SU-DHL-6 (cell line): ENCODE data around the gene NPHP4.
"Not testable (repeated sequence)": the region's sequence is repeated elsewhere in the genome, so short reads cannot be mapped to it uniquely, and the experiment has no call there.

Source experiments
- H2AFZ ChIP-seq: fragments of 200-600 bp; sonication (generic); 2 replicates; pipeline ENCODE4 v1.6.1; 2014; ENCODE audit warnings: low read depth, mild to moderate bottlenecking, moderate library complexity, mixed read lengths, antibody characterized with exemption, low read length; ENCODE audit not compliant: severe bottlenecking
- H3F3A ChIP-seq: fragments of 200-600 bp; shearing (Covaris generic); 2 replicates; pipeline ENCODE4 v1.6.0; 2016; ENCODE audit warnings: antibody characterized with exemption, mild to moderate bottlenecking; ENCODE audit not compliant: insufficient read depth
- H3K27ac ChIP-seq: fragments of 200-600 bp; sonication (generic); 2 replicates; pipeline ENCODE4 v1.5.1; 2016; ENCODE audit warnings: low read depth, mild to moderate bottlenecking, low read length, moderate library complexity, mixed read lengths
- H3K27me3 ChIP-seq: fragments of 200-600 bp; sonication (generic), shearing (Covaris generic); 2 replicates; pipeline ENCODE4 v1.6.0; 2014; ENCODE audit warnings: mild to moderate bottlenecking, low read length
- H3K36me3 ChIP-seq: fragments of 200-600 bp; sonication (generic); 2 replicates; pipeline ENCODE4 v1.6.1; 2014; ENCODE audit warnings: mild to moderate bottlenecking, low read length, mixed read lengths
- H3K4me2 ChIP-seq: fragments of 300-600, 200-600 bp; shearing (Covaris generic), sonication (generic); 2 replicates; pipeline ENCODE4 v1.6.0; 2014; ENCODE audit warnings: low read length, low read depth, mild to moderate bottlenecking; ENCODE audit not compliant: poor library complexity, severe bottlenecking
- H3K4me3 ChIP-seq: fragments of 200-600 bp; sonication (generic); 2 replicates; pipeline ENCODE4 v1.5.1; 2014; ENCODE audit warnings: antibody characterized with exemption, low read length, mild to moderate bottlenecking, mixed read lengths; ENCODE audit not compliant: insufficient read depth, poor library complexity, severe bottlenecking
- H3K79me2 ChIP-seq: fragments of 200-600 bp; sonication (generic); 2 replicates; pipeline ENCODE4 v1.6.1; 2014; ENCODE audit warnings: mild to moderate bottlenecking, low read length, moderate library complexity; ENCODE audit not compliant: insufficient read depth
- H3K9ac ChIP-seq: fragments of 200-600 bp; sonication (generic); 2 replicates; pipeline ENCODE4 v1.7.0; 2014; ENCODE audit warnings: mild to moderate bottlenecking, low read length
- H3K9me2 ChIP-seq: fragments of 200-600 bp; sonication (generic); replicated peaks from 2 replicates; pipeline ENCODE4 v1.6.1; 2014; ENCODE audit warnings: low read length; ENCODE audit not compliant: insufficient read depth
- H3K9me3 ChIP-seq: fragments of 200-600 bp; sonication (generic); 2 replicates; pipeline ENCODE4 v1.6.1; 2014; ENCODE audit warnings: low read length, mixed read lengths; ENCODE audit not compliant: insufficient read depth
- H4K20me1 ChIP-seq: fragments of 200-600 bp; sonication (generic); 2 replicates; pipeline ENCODE4 v1.6.1; 2014; ENCODE audit warnings: low read depth, mild to moderate bottlenecking, antibody characterized with exemption, low read length, moderate library complexity, mixed read lengths
- EZH2phosphoT487 ChIP-seq: fragments of 200-600 bp; sonication (generic), shearing (Covaris generic); conservative IDR thresholded peaks from 2 replicates; pipeline ENCODE4 v1.6.1; 2018; ENCODE audit warnings: mild to moderate bottlenecking, antibody characterized with exemption, low read length, moderate library complexity, mixed read lengths
- TF ChIP-seq, protein P1 (sequence below): fragments of 200-600 bp; sonication (generic); IDR thresholded peaks from one replicate; pipeline ENCODE4 v1.5.1; 2017; ENCODE audit warnings: antibody characterized with exemption, mild to moderate bottlenecking, low read length, moderate library complexity; ENCODE audit not compliant: insufficient read depth, poor library complexity, severe bottlenecking

The NPHP4 gene

DNA sequence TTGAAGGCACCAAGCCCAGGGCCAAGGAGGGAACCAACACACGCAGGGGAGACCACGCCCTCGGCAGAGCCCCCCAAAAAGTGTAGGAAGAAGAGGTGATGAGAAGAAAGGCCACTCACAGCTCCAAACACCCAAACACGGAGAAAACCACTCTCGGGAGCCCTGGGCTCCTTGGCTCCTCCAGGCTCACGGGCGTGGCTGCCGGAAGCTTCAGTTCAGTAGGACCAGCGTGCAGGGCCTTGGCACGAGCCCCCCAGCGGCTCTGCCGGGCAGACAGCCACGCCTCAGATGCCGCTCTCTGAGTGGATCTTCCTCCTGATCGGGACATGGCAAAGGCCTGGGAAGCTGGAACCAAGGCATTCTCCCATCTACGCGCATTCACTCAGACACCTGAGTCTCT lies 94.0 kb downstream of the NPHP4 start:
- Histone ChIP-seq H3K27me3 (no peaks in the 10 kb centered on the region), H3K4me2 (no peak overlapping the region), H3K27ac (no peak overlapping the region), H3K9me3 (no peaks in the 10 kb centered on the region), H3K4me3 (no peak overlapping the region), H2AFZ (no peak overlapping the region), H3K9ac (no peak overlapping the region), H3K79me2 (no peaks in the 10 kb centered on the region), H3K9me2 (no peaks in the 10 kb centered on the region), H3F3A (no peaks in the 10 kb centered on the region), H3K36me3 (no peaks in the 10 kb centered on the region), H4K20me1 (no peaks in the 10 kb centered on the region)
- TF ChIP-seq EZH2phosphoT487 = no peak
- TF ChIP-seq, protein P1, sequence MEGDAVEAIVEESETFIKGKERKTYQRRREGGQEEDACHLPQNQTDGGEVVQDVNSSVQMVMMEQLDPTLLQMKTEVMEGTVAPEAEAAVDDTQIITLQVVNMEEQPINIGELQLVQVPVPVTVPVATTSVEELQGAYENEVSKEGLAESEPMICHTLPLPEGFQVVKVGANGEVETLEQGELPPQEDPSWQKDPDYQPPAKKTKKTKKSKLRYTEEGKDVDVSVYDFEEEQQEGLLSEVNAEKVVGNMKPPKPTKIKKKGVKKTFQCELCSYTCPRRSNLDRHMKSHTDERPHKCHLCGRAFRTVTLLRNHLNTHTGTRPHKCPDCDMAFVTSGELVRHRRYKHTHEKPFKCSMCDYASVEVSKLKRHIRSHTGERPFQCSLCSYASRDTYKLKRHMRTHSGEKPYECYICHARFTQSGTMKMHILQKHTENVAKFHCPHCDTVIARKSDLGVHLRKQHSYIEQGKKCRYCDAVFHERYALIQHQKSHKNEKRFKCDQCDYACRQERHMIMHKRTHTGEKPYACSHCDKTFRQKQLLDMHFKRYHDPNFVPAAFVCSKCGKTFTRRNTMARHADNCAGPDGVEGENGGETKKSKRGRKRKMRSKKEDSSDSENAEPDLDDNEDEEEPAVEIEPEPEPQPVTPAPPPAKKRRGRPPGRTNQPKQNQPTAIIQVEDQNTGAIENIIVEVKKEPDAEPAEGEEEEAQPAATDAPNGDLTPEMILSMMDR = no peak

DNA sequence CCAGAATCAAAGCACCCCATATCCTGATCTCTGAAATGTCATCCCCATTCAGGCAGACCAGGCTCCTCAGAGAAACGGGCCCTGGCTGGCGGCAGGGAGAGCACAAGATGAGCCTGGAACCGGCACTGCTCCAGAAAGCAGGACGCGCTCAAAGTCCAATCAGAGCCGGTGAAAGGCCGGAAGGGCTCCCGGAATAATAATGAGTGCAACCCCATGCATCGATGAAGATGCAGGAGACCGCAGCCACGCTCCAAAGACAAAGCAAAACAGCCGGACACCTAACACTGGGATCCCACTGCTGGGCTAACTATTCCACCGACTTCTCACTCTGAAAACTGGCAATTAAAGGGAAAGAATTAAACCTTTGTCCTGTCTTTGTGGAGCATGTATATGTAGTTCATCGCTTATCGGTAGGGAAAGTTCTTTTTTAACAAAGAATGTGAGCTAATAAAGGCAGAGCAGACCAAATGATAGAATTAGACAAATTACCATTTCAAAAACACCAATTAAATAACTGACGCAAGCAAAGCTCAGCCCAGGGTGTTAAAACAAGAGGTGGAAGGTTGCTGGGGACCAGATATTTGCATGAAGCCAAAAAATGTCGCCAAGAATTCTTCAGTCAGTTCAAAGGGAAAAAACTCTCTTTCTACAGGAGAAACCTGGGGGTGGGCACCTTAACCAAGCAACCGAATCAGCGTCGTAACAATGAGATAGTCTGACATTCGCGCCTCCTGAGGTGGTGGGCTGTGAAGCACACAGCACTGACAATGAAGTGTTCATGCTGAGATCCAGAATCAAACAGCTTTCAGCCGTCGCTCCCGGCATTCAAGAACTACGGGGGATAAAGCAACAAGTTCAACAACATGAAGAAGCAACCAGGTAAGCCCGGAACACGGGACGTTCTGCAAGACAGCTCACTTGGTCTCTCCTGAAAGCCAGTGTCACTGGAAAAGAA lies 95.2 kb downstream of the NPHP4 start:
- Histone ChIP-seq H3K27me3 (no peaks in the 10 kb centered on the region), H3F3A (no peaks in the 10 kb centered on the region), H3K9ac (no peak overlapping the region), H3K4me3 (no peak overlapping the region), H3K79me2 (no peaks in the 10 kb centered on the region), H2AFZ (no peak overlapping the region), H3K36me3 (no peaks in the 10 kb centered on the region), H3K4me2 (no peak overlapping the region), H3K9me3 (no peaks in the 10 kb centered on the region), H3K9me2 (no peaks in the 10 kb centered on the region), H4K20me1 (no peaks in the 10 kb centered on the region), H3K27ac (no peak overlapping the region)
- no peak for TF ChIP-seq EZH2phosphoT487

DNA sequence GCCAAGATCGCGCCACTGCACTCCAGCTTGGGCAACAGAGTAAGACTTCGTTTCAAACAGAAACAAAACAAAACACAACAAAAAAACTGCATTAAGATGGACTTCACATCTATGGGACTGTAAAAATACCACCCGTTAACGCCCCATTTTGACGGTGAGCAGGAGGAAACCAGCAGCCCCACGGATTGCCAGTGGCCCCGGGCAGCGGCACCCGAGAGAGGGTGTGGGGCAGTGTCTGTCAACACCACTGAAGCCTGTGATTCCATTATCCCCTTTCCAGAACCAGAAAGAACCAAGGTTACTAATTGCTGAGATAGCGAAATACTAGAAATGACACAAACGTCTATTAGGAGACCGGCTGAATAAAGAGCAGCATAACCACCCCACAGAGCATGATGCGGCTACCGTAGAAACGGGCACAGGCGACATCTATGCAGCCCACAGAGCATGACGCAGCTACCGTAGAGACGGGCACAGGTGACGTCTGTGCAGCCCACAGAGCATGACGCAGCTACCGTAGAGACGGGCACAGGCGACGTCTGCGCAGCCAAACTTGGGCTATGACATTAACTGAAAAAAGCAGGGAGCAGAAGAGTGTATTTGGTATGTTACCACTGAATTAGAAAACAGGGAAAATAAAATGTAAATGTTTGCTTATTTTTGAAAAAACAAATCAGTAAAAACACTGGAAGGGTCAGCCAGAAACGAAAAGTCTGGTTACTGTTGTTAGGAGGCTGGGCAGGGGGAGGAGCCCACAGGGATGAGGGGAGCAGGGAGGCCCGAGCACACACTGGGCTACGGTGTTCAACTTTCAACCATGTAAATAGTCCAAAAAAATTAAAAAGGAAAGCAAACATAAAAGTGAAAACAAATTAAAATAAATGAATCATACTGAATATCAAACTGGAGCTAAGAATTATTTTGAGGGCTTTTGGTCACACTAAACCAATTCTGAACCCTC lies 96.5 kb downstream of the NPHP4 start:
- H3K27me3 ChIP-seq = no peaks in the 10 kb centered on the region
- no peaks in the 10 kb centered on the region for H3F3A ChIP-seq
- TF ChIP-seq, protein P1 = no peak
- TF ChIP-seq EZH2phosphoT487 = no peak
- H3K9me3 ChIP-seq = no peaks in the 10 kb centered on the region
- H3K9ac ChIP-seq = no peak overlapping the region
- H2AFZ ChIP-seq = no peak overlapping the region
- no peak overlapping the region for H3K4me3 ChIP-seq
- no peaks in the 10 kb centered on the region for H4K20me1 ChIP-seq
- no peak overlapping the region for H3K4me2 ChIP-seq
- no peaks in the 10 kb centered on the region for H3K36me3 ChIP-seq
- H3K9me2 ChIP-seq = no peaks in the 10 kb centered on the region
- no peak overlapping the region for H3K27ac ChIP-seq
- no peaks in the 10 kb centered on the region for H3K79me2 ChIP-seq

DNA sequence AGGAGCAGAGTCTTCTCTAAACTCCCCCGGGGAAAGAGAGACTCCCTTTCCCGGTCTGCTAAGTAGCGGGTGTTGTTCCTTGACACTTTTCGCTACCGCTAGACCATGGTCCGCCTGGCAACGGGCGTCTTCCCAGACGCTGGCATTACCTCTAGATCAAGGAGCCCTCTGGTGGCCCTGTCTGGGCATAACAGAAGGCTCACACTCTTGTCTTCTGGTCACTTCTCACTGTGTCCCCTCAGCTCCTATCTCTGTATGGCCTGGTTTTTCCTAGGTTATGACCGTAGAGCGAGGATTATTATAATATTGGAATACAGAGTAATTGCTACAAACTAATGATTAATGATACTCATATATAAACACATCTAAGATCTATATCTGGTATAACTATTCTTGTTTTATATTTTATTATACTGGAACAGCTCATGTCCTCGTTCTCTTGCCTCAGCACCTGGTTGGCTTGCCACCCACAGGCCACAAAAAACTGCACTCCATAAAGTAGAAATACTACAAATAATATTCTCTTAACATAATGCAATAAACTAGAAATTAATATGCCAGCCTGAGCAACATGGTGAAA lies 98.4 kb downstream of the NPHP4 start:
- not testable (repeated sequence) for H3K9ac ChIP-seq, H3K4me2 ChIP-seq, H3K9me3 ChIP-seq, H3K79me2 ChIP-seq, H4K20me1 ChIP-seq, H3K27me3 ChIP-seq, H3K4me3 ChIP-seq, H2AFZ ChIP-seq, H3K36me3 ChIP-seq, H3F3A ChIP-seq, H3K27ac ChIP-seq, H3K9me2 ChIP-seq
